HG03432 (cell line): ENCODE measurements around the gene CPSF6.
"Not testable (repeated sequence)": the region's sequence is repeated elsewhere in the genome, so short reads cannot be mapped to it uniquely, and the experiment has no call there.

Experiments used
- ATAC-seq: cut with Tn5 transposase; IDR thresholded peaks from one replicate; pipeline ENCODE4 v1.9.1; 2021; ENCODE audit warnings: mild to moderate bottlenecking, moderate library complexity; ENCODE audit not compliant: unreplicated experiment

Gene CPSF6

DNA sequence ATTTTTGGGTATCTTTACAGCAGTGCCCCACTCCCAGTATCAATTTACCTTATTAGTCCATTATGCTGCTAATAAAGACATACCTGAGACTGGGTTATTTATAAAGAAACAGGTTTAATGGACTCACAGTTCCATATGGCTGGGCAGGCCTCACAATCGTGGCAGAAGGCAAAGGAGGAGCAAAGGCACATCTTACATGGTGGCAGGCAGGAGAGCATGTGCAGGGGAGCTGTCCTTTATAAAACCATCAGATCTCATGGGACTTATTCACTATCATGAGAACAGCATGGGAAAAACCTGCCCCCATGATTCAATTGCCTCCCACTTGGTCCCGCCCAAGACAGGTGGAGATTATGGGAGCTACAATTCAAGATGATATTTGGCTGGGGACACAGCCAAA is 77.9 kb downstream of the CPSF6 start:
- ATAC-seq, result not testable (repeated sequence)

DNA sequence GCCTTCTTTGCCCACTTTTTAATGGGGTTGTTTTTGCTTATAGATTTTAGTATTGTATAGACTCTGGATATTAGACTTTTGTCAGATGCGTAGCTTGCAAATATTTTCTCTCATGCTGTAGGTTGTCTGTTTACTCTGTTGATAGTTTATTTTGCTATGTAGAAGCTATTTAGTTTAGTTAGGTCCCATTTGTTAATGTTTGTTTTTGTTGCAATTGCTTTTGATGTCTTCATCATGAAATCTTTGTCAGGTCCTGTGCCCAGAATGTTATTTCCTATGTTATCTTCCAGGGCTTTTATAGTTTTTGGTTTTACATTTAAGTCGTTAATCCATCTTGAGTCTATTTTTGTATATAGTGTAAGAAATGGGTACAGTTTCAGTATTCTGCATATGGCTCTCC is 78.9 kb downstream of the CPSF6 start:
- ATAC-seq, result no peak

- no peak for ATAC-seq
Observed at GRCh38 chr12:69321351-69321750, 82.0 kb downstream of the CPSF6 start.
